GM18870 (cell line): ENCODE data around the gene OSBPL1A.

ENCODE experiments used
- ATAC-seq: cut with Tn5 transposase; IDR thresholded peaks from one replicate; pipeline ENCODE4 v1.9.1; 2021; ENCODE audit warnings: moderate library complexity; ENCODE audit not compliant: unreplicated experiment

OSBPL1A gene

GRCh38 chr18:24230766-24231165 lies 166.9 kb downstream of the OSBPL1A start:
- no peak for ATAC-seq

GRCh38 chr18:24228667-24229041 lies 169.0 kb downstream of the OSBPL1A start:
- no peak for ATAC-seq

GRCh38 chr18:24227977-24228666 lies 169.5 kb downstream of the OSBPL1A start:
- no peak for ATAC-seq

GRCh38 chr18:24220318-24220688 lies 177.3 kb downstream of the OSBPL1A start:
- ATAC-seq: no peak

GRCh38 chr18:24219561-24220317 lies 177.9 kb downstream of the OSBPL1A start:
- no peak for ATAC-seq

GRCh38 chr18:24214913-24215312 lies 182.7 kb downstream of the OSBPL1A start:
- no peak for ATAC-seq

GRCh38 chr18:24214144-24214543 lies 183.5 kb downstream of the OSBPL1A start:
- no peak for ATAC-seq

GRCh38 chr18:24212939-24213338 lies 184.7 kb downstream of the OSBPL1A start:
- ATAC-seq: no peak

GRCh38 chr18:24209558-24209957 lies 188.1 kb downstream of the OSBPL1A start:
- no peak for ATAC-seq

- no peak for ATAC-seq
Measured at GRCh38 chr18:24208270-24209035, 189.2 kb downstream of the OSBPL1A start.

- ATAC-seq: no peak
Measured at GRCh38 chr18:24204904-24205303, 192.7 kb downstream of the OSBPL1A start.

GRCh38 chr18:24201699-24202687 lies 195.6 kb downstream of the OSBPL1A start:
- no peak for ATAC-seq

GRCh38 chr18:24200494-24201290 lies 196.9 kb downstream of the OSBPL1A start:
- ATAC-seq: no peak

- no peak for ATAC-seq
Measured at GRCh38 chr18:24199372-24199962, 198.2 kb downstream of the OSBPL1A start.

- no peak for ATAC-seq
Measured at GRCh38 chr18:24198461-24198860, 199.2 kb downstream of the OSBPL1A start.

- ATAC-seq: no peak
Measured at GRCh38 chr18:24197412-24197811, 200.2 kb downstream of the OSBPL1A start.

- ATAC-seq: no peak
Measured at GRCh38 chr18:24196764-24197163, 200.9 kb downstream of the OSBPL1A start.

- no peak for ATAC-seq
Measured at GRCh38 chr18:24195296-24196053, 202.1 kb downstream of the OSBPL1A start.

- ATAC-seq: no peak
Measured at GRCh38 chr18:24190590-24190989, 207.0 kb downstream of the OSBPL1A start.
